GM21717 (cell line): ENCODE measurements around the gene CES5A.
"Not testable (repeated sequence)": the region's sequence is repeated elsewhere in the genome, so short reads cannot be mapped to it uniquely, and the experiment has no call there.

ENCODE experiments used
- ATAC-seq: cut with Tn5 transposase; IDR thresholded peaks from one replicate; pipeline ENCODE4 v1.9.1; 2021; ENCODE audit warnings: mild to moderate bottlenecking, moderate library complexity; ENCODE audit not compliant: unreplicated experiment

CES5A gene

DNA sequence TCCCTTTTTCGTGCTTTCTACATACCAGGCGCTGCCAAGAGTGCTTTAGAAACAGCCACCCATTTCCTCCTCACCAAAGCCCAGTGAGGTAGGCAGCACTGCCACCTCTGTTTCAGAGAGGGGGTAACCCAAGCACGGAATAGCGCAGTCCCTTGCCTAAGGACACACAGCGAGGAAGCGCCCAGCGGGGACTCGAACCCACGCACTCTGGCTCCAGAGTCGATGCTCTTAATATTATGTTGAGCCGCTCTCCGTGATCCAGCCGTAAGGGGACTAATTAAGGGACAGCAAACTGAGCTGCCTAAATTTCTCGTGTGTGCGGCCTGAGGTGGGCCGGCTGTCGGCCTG, 42.8 kb downstream of the CES5A start:
- no peak for ATAC-seq

GRCh38 chr16:55830658-55831294, 44.4 kb downstream of the CES5A start:
- ATAC-seq, result no peak

GRCh38 chr16:55829232-55829631, 45.9 kb downstream of the CES5A start:
- not testable (repeated sequence) for ATAC-seq

DNA sequence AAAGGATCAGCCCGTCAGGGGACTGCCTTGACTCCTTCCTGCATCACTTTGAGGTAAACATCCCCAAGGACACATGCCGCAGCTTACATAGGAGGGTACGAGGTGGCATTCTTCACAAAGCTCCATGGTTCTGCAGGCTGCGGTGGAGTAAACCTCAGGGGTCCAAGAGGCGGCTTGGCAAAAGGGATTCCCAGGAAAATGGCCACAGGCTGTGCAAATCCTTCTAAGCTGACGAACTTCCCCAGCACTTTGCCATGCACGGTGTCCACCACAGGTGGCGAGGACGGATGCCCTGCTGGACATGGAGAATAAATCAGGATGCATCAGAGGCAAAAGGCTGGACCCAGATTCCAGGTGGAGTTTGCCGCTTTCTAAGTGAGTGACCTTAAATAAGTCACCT, 46.5 kb downstream of the CES5A start:
- ATAC-seq, result no peak

GRCh38 chr16:55825115-55825728, 50.0 kb downstream of the CES5A start:
- ATAC-seq, result no peak

DNA sequence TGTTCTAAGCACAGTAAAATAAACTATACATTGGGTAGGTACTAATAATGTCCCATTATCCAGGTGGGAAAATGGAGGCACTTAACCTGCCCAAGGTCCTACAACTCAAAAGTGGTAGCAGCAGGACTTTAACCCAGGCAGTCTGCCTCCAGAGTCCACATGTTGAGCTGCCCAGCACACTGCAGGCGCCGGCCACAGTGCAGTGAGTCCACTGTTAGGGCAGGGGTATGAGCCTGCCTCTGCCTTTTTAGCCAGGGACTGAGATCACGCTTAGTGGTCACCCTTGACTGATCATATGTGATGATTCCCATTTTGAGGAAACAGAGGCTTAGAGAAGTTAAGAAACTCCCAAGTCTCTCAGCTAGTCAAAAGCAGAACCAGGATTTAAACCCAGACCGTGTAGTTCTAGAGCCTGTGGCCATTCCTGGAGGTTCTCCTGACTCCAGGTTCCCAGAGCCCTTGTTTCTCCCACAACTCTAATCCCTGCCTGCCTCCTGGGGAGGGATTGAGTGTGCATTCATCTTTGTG, 50.6 kb downstream of the CES5A start:
- ATAC-seq, result no peak

GRCh38 chr16:55822280-55822810, 52.8 kb downstream of the CES5A start:
- ATAC-seq, result no peak

DNA sequence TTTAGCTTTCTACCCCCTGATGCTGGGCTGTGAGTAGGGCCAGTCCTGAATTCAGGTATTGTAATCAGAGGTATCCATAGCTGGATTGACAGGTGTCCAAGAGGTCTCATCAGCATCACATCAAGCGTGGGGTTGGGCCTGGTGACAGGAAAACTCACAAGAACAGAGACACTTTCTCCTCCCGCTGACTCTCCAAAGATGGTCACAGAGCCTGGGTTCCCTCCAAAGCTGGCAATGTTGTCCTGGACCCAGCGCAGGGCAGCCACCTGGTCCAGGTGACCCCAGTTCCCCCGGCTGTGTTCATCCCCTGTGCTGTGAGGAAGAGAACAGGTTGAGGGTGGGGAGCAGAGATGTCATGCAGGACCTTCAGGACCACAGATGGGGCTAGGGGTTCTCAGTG, 54.0 kb downstream of the CES5A start:
- no peak for ATAC-seq

DNA sequence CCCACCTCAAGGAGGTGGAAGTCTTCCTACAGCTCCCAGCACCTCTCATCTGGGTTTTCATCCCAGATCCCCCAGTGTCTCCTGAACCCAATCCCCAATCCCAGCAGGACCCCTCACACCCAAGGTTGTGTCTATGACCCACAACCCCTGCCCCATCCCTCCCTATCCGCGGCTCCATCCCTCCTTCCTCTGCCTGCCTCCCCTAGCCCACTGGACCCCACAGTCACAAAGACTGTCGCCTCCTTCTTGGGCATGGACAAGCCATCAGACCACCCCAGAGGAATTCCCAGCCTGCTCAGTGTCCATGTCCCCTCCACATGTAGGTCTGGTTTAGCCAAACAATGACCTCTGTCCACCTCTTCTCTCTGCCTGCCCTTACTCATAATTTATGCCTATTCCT, 54.6 kb downstream of the CES5A start:
- no peak for ATAC-seq

- ATAC-seq, result no peak
Observed at GRCh38 chr16:55817236-55817912, 57.8 kb downstream of the CES5A start.

GRCh38 chr16:55816222-55816621, 59.0 kb downstream of the CES5A start:
- ATAC-seq, result not testable (repeated sequence)

DNA sequence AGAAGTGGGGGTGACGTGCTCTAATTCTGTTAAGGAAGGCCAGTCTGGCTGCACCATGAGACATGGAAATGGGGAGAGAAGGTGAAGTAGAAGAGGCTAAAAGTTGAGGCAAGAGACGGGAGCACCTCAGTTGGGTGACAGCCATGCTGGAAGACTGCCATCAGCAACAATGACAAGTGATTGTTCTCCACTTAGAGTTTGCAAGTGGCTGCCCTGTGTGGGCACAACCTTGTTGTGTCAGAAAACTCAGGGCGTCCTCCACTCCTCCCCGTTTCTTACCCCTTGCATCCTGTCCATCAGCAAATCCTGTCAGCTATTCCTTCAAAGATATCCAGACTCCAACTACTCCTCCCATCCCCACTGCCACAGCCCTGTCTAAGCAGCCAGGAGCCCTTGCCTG, 59.9 kb downstream of the CES5A start:
- no peak for ATAC-seq

- not testable (repeated sequence) for ATAC-seq
Observed at GRCh38 chr16:55814174-55814573, 61.0 kb downstream of the CES5A start.

- ATAC-seq, result not testable (repeated sequence)
Observed at GRCh38 chr16:55813730-55814129, 61.4 kb downstream of the CES5A start.

GRCh38 chr16:55812951-55813350, 62.2 kb downstream of the CES5A start:
- no peak for ATAC-seq

GRCh38 chr16:55811811-55812210, 63.4 kb downstream of the CES5A start:
- no peak for ATAC-seq

- no peak for ATAC-seq
Observed at GRCh38 chr16:55810451-55810961, 64.7 kb downstream of the CES5A start.

GRCh38 chr16:55809851-55810250, 65.3 kb downstream of the CES5A start:
- ATAC-seq, result no peak

GRCh38 chr16:55809386-55809785, 65.8 kb downstream of the CES5A start:
- ATAC-seq, result no peak

DNA sequence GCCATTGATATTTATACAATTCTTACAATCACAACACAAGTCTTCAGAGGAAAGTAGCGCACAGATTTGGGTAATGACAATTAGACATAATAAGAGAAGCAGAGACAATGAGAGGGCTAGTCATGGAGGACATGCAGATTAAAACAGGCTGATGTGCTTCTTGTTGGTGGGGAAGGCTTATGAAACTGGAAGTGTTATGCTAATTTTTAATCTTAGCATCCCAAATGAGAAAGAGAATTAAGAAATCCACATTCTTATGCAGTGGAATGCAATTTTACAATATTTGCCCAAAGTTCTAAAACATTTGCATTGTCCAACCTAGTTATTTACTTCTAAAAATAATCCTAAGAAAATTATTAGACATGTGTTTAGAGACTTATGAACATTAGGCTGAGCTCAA, 66.9 kb downstream of the CES5A start:
- ATAC-seq, result not testable (repeated sequence)

DNA sequence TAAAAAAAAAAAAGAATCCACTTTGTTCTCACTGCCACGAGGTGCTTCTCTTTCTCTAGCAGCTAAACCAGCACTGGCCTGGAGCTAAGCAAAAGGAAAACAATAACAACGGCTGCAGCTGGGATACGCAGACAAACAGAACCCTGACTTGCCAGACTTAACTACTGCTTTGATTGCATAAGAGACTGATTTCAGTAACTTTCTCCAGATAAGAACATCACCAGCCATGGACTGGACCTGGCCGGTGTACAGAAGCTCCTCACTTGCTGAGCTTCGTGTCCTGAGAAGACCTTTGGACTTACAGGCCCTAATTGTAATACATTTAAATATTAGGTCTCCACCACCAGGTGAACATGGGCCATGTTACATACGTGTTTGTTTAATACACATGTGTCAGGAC, 70.1 kb downstream of the CES5A start:
- ATAC-seq, result not testable (repeated sequence)

GRCh38 chr16:55803681-55804080, 71.5 kb downstream of the CES5A start:
- ATAC-seq, result not testable (repeated sequence)
